Effector memory CD8-positive, alpha-beta T cell (primary cell): Measurements from ENCODE around the gene ZNF48.
A peak's percentile ranks its signal among the peaks of the same experiment; 100 is the strongest.

Source experiments
- ATAC-seq: fragments of 150-1000 bp; cut with Tn5 transposase; replicated peaks from 2 replicates; pipeline ENCODE4 v1.10.0; 2021; ENCODE audit warnings: mild to moderate bottlenecking, moderate library complexity
- DNase-seq, 3 experiments: peaks; one replicate each; pipeline ENCODE4 v3.0.0; 2021
- H3K27ac Mint-ChIP-seq, 2 donors: one replicate each; pipeline ENCODE4 v1.8.0; 2022; ENCODE audit warnings: mild to moderate bottlenecking in 2 of 2, mixed read lengths in 2 of 2, moderate library complexity in 2 of 2
- H3K27me3 Mint-ChIP-seq, 2 donors: one replicate each; pipeline ENCODE4 v1.8.0; 2022; ENCODE audit warnings: mixed read lengths in 2 of 2
- H3K36me3 Mint-ChIP-seq: one replicate; pipeline ENCODE4 v1.8.0; 2022; ENCODE audit warnings: mild to moderate bottlenecking, moderate library complexity, mixed read lengths; ENCODE audit not compliant: insufficient read depth
- H3K4me1 Mint-ChIP-seq, 2 donors: one replicate each; pipeline ENCODE4 v1.8.0; 2022; ENCODE audit warnings: low read depth in 2 of 2, mixed read lengths in 2 of 2
- H3K4me3 Mint-ChIP-seq, 2 donors: one replicate each; pipeline ENCODE4 v1.8.0; 2022; ENCODE audit warnings: mild to moderate bottlenecking in 2 of 2, mixed read lengths in 2 of 2, moderate library complexity in 2 of 2
- H3K9me3 Mint-ChIP-seq, 2 donors: one replicate each; pipeline ENCODE4 v1.8.0; 2022; ENCODE audit warnings: mixed read lengths in 2 of 2

Gene ZNF48

GRCh38 chr16:30413112-30413806 lies 18.0 kb downstream of the ZNF48 start:
- no peaks in the 10 kb centered on the region for H3K9me3 Mint-ChIP-seq
- no peaks in the 10 kb centered on the region for H3K27me3 Mint-ChIP-seq
- peaks cover 14 to 18% of the 10 kb centered on the region in 2 donors for H3K4me1 Mint-ChIP-seq
- peaks cover 12% of the 10 kb centered on the region for H3K36me3 Mint-ChIP-seq
- H3K4me3 Mint-ChIP-seq = no peak overlapping the region
- DNase-seq = no peak
- ATAC-seq = no peak
- H3K27ac Mint-ChIP-seq = no peak overlapping the region

GRCh38 chr16:30414159-30414558 lies 18.9 kb downstream of the ZNF48 start:
- H3K27ac Mint-ChIP-seq = no peak overlapping the region
- DNase-seq (no peak), ATAC-seq (no peak)
- no peaks in the 10 kb centered on the region for H3K9me3 Mint-ChIP-seq
- peaks cover 9% of the 10 kb centered on the region for H3K36me3 Mint-ChIP-seq
- H3K4me3 Mint-ChIP-seq = no peak overlapping the region
- H3K27me3 Mint-ChIP-seq = no peaks in the 10 kb centered on the region
- H3K4me1 Mint-ChIP-seq = peaks cover 12 to 17% of the 10 kb centered on the region in 2 donors

- peak overlapping the region in 1 of 2 donors; percentile 23 for H3K27ac Mint-ChIP-seq
- ATAC-seq (no peak), DNase-seq (no peak)
- H3K4me3 Mint-ChIP-seq = no peak overlapping the region
- no peaks in the 10 kb centered on the region for H3K9me3 Mint-ChIP-seq
- peaks cover 11% of the 10 kb centered on the region for H3K36me3 Mint-ChIP-seq
- H3K4me1 Mint-ChIP-seq = peaks cover 5 to 17% of the 10 kb centered on the region in 2 donors
- H3K27me3 Mint-ChIP-seq = no peaks in the 10 kb centered on the region
Observed at GRCh38 chr16:30416047-30416603, 20.9 kb downstream of the ZNF48 start.

GRCh38 chr16:30416624-30417528 lies 21.7 kb downstream of the ZNF48 start:
- DNase-seq (no peak), ATAC-seq (no peak)
- Mint-ChIP-seq H3K4me1 (peaks cover 5 to 17% of the 10 kb centered on the region in 2 donors), H3K4me3 (peak overlapping the region; percentile 7 to 56), H3K9me3 (no peaks in the 10 kb centered on the region), H3K27me3 (no peaks in the 10 kb centered on the region), H3K27ac (peak overlapping the region; percentile 23 to 35), H3K36me3 (peaks cover 12% of the 10 kb centered on the region)

- peaks cover 18% of the 10 kb centered on the region for H3K36me3 Mint-ChIP-seq
- peak; percentile 81 to 85 (median 84) for DNase-seq
Observed at GRCh38 chr16:30417529-30418349, 22.5 kb downstream of the ZNF48 start.

GRCh38 chr16:30418350-30419181 lies 23.3 kb downstream of the ZNF48 start:
- Mint-ChIP-seq H3K36me3 (peaks cover 23% of the 10 kb centered on the region), H3K27me3 (no peaks in the 10 kb centered on the region), H3K27ac (peak overlapping the region in 1 of 2 donors; percentile 53), H3K4me1 (peaks cover 5 to 11% of the 10 kb centered on the region in 2 donors), H3K4me3 (peak overlapping the region; percentile 55 to 73), H3K9me3 (no peaks in the 10 kb centered on the region)
- DNase-seq (no peak), ATAC-seq (no peak)

More at GRCh38 chr16:30417529-30418349, 22.5 kb downstream of the ZNF48 start:
- Mint-ChIP-seq H3K4me1 (peaks cover 5 to 13% of the 10 kb centered on the region in 2 donors), H3K27ac (peak overlapping the region in 1 of 2 donors; percentile 53), H3K9me3 (no peaks in the 10 kb centered on the region), H3K4me3 (peak overlapping the region; percentile 55 to 73), H3K27me3 (no peaks in the 10 kb centered on the region)
- ATAC-seq = peak; percentile 89

- DNase-seq = no peak
Observed at GRCh38 chr16:30421010-30421409, 25.8 kb downstream of the ZNF48 start.

GRCh38 chr16:30428055-30428454 lies 32.8 kb downstream of the ZNF48 start:
- ATAC-seq (no peak), DNase-seq (no peak)
- H3K4me1 Mint-ChIP-seq = peaks cover 5 to 8% of the 10 kb centered on the region in 2 donors
- H3K4me3 Mint-ChIP-seq = no peak overlapping the region
- no peaks in the 10 kb centered on the region for H3K9me3 Mint-ChIP-seq
- H3K27ac Mint-ChIP-seq = peak overlapping the region in 1 of 2 donors; percentile 18
- peaks cover 23% of the 10 kb centered on the region for H3K36me3 Mint-ChIP-seq
- H3K27me3 Mint-ChIP-seq = no peaks in the 10 kb centered on the region

More at GRCh38 chr16:30421010-30421409, 25.8 kb downstream of the ZNF48 start:
- ATAC-seq = no peak
- H3K27me3 Mint-ChIP-seq = no peaks in the 10 kb centered on the region
- H3K36me3 Mint-ChIP-seq = peaks cover 30% of the 10 kb centered on the region
- peak overlapping the region in 1 of 2 donors; percentile 42 for H3K27ac Mint-ChIP-seq
- peaks cover 8 to 9% of the 10 kb centered on the region in 2 donors for H3K4me1 Mint-ChIP-seq
- no peak overlapping the region for H3K4me3 Mint-ChIP-seq
- H3K9me3 Mint-ChIP-seq = no peaks in the 10 kb centered on the region

GRCh38 chr16:30429418-30429677 lies 34.1 kb downstream of the ZNF48 start:
- no peaks in the 10 kb centered on the region for H3K27me3 Mint-ChIP-seq
- peaks cover 9 to 13% of the 10 kb centered on the region in 2 donors for H3K4me1 Mint-ChIP-seq
- H3K27ac Mint-ChIP-seq = no peak overlapping the region
- no peak for DNase-seq
- H3K9me3 Mint-ChIP-seq = no peaks in the 10 kb centered on the region
- no peak for ATAC-seq
- peaks cover 13% of the 10 kb centered on the region for H3K36me3 Mint-ChIP-seq
- H3K4me3 Mint-ChIP-seq = no peak overlapping the region

GRCh38 chr16:30429678-30430427 lies 34.6 kb downstream of the ZNF48 start, which contains the start of gene DCTPP1:
DCTPP1 (minus strand) TSS chr16:30430030; CDS start chr16:30429980, 50 bp downstream.
- H3K9me3 Mint-ChIP-seq = no peaks in the 10 kb centered on the region
- no peak within 1 kb of the TSS for H3K27ac Mint-ChIP-seq
- peaks cover 13% of the 10 kb centered on the region for H3K36me3 Mint-ChIP-seq
- H3K27me3 Mint-ChIP-seq = no peaks in the 10 kb centered on the region
- peaks cover 12 to 17% of the 10 kb centered on the region in 2 donors for H3K4me1 Mint-ChIP-seq
- H3K4me3 Mint-ChIP-seq = no peak within 1 kb of the TSS
- ATAC-seq (peak; percentile 94), DNase-seq (peak; percentile 92 to 95 (median 92))

GRCh38 chr16:30430428-30430970 lies 35.3 kb downstream of the ZNF48 start:
- H3K27me3 Mint-ChIP-seq = no peaks in the 10 kb centered on the region
- H3K27ac Mint-ChIP-seq = no peak overlapping the region
- H3K36me3 Mint-ChIP-seq = peaks cover 8% of the 10 kb centered on the region
- no peak overlapping the region for H3K4me3 Mint-ChIP-seq
- H3K4me1 Mint-ChIP-seq = peaks cover 14 to 20% of the 10 kb centered on the region in 2 donors
- no peaks in the 10 kb centered on the region for H3K9me3 Mint-ChIP-seq
- ATAC-seq = peak; percentile 2
- peak in 1 of 3 experiments; percentile 19 for DNase-seq
